H9 (cell line): Measurements from ENCODE around the gene CD8A. TPM values are rescaled to one million over a fixed set of nuclear protein-coding genes. Genes with fewer than 3 reads are reported as not detected.

Experiments
- DNase-seq: peaks from one replicate; pipeline ENCODE4 v3.0.0-alpha.2; 2017
- H2AFZ ChIP-seq: one replicate; pipeline ENCODE4 v1.6.1; 2013; ENCODE audit warnings: mild to moderate bottlenecking, low read length, control low read depth, moderate library complexity
- H2AK5ac ChIP-seq: 2 replicates; pipeline ENCODE4 v1.6.1; 2013; ENCODE audit warnings: low read length, control low read depth, mixed read lengths; ENCODE audit not compliant: insufficient read length
- H2BK120ac ChIP-seq: one replicate; pipeline ENCODE4 v1.6.1; 2013; ENCODE audit warnings: low read depth, mild to moderate bottlenecking, low read length, control low read depth, inconsistent platforms; ENCODE audit not compliant: poor library complexity, severe bottlenecking
- H2BK12ac ChIP-seq: 2 replicates; pipeline ENCODE4 v1.6.1; 2013; ENCODE audit warnings: low read length, control low read depth, mixed read lengths, low read depth; ENCODE audit not compliant: insufficient read length
- H2BK15ac ChIP-seq: 2 replicates; pipeline ENCODE4 v1.6.1; 2013; ENCODE audit warnings: low read depth, low read length, control low read depth
- H2BK20ac ChIP-seq: one replicate; pipeline ENCODE4 v1.6.1; 2013; ENCODE audit warnings: low read depth, mild to moderate bottlenecking, low read length, control low read depth, inconsistent platforms; ENCODE audit not compliant: poor library complexity, severe bottlenecking
- H2BK5ac ChIP-seq: 2 replicates; pipeline ENCODE4 v1.6.1; 2013; ENCODE audit warnings: low read length, control low read depth, mixed read lengths; ENCODE audit not compliant: insufficient read length
- H3K14ac ChIP-seq: 2 replicates; pipeline ENCODE4 v1.6.1; 2013; ENCODE audit warnings: low read length, control low read depth; ENCODE audit not compliant: insufficient read depth
- H3K18ac ChIP-seq: 2 replicates; pipeline ENCODE4 v1.6.1; 2013; ENCODE audit warnings: low read depth, mild to moderate bottlenecking, mixed read lengths, low read length, control low read depth; ENCODE audit not compliant: insufficient read length
- H3K23ac ChIP-seq: 2 replicates; pipeline ENCODE4 v1.6.1; 2013; ENCODE audit warnings: low read length, control low read depth, mixed read lengths, low read depth; ENCODE audit not compliant: insufficient read length
- H3K23me2 ChIP-seq: 2 replicates; pipeline ENCODE4 v1.6.1; 2013; ENCODE audit warnings: low read depth, mild to moderate bottlenecking, mixed read lengths, low read length, control low read depth; ENCODE audit not compliant: insufficient read length, poor library complexity, severe bottlenecking
- H3K27ac ChIP-seq: 2 replicates; pipeline ENCODE4 v1.5.1; 2013; ENCODE audit warnings: low read length, control low read depth, mixed read lengths, low read depth; ENCODE audit not compliant: insufficient read length
- H3K27me3 ChIP-seq: 2 replicates; pipeline ENCODE4 v1.6.1; 2013; ENCODE audit warnings: low read length, control low read depth, inconsistent platforms; ENCODE audit not compliant: insufficient read depth
- H3K4ac ChIP-seq: 2 replicates; pipeline ENCODE4 v1.6.1; 2013; ENCODE audit warnings: low read depth, mild to moderate bottlenecking, control low read depth, inconsistent platforms, low read length, moderate library complexity
- H3K4me1 ChIP-seq: 2 replicates; pipeline ENCODE4 v1.6.1; 2013; ENCODE audit warnings: low read length, control low read depth, inconsistent platforms; ENCODE audit not compliant: insufficient read depth
- H3K4me2 ChIP-seq: 2 replicates; pipeline ENCODE4 v1.6.1; 2013; ENCODE audit warnings: low read length, control low read depth, mixed read lengths; ENCODE audit not compliant: insufficient read length, insufficient read depth
- H3K56ac ChIP-seq: 2 replicates; pipeline ENCODE4 v1.6.1; 2013; ENCODE audit warnings: low read depth, mild to moderate bottlenecking, mixed read lengths, low read length, control low read depth; ENCODE audit not compliant: insufficient read length
- H3K79me1 ChIP-seq: 2 replicates; pipeline ENCODE4 v1.6.1; 2013; ENCODE audit warnings: low read depth, mild to moderate bottlenecking, moderate library complexity, low read length, control low read depth, inconsistent platforms; ENCODE audit not compliant: insufficient read depth, poor library complexity, severe bottlenecking
- H3K79me2 ChIP-seq: 2 replicates; pipeline ENCODE4 v1.6.1; 2013; ENCODE audit warnings: low read length, control low read depth, inconsistent platforms; ENCODE audit not compliant: insufficient read depth
- H3K9ac ChIP-seq: 2 replicates; pipeline ENCODE4 v1.6.1; 2013; ENCODE audit warnings: low read length, control low read depth, mixed read lengths; ENCODE audit not compliant: insufficient read length; ENCODE audit errors: extremely low read depth
- H3K9me3 ChIP-seq: one replicate; pipeline ENCODE4 v1.6.1; 2013; ENCODE audit warnings: low read depth, low read length, inconsistent platforms; ENCODE audit not compliant: control insufficient read depth
- H3T11ph ChIP-seq: one replicate; pipeline ENCODE4 v1.6.1; 2013; ENCODE audit warnings: mild to moderate bottlenecking, low read length, control low read depth, inconsistent platforms
- H4K20me1 ChIP-seq: one replicate; pipeline ENCODE4 v1.6.1; 2013; ENCODE audit not compliant: control insufficient read depth, insufficient read length, insufficient read depth
- H4K5ac ChIP-seq: 2 replicates; pipeline ENCODE4 v1.6.1; 2013; ENCODE audit warnings: low read depth, mild to moderate bottlenecking, mixed read lengths, low read length, control low read depth; ENCODE audit not compliant: insufficient read length
- H4K8ac ChIP-seq: replicated peaks from 2 replicates; pipeline ENCODE4 v1.6.1; 2013; ENCODE audit warnings: low read length, control low read depth, mixed read lengths, low read depth; ENCODE audit not compliant: insufficient read length
- H4K91ac ChIP-seq: 2 replicates; pipeline ENCODE4 v1.6.1; 2013; ENCODE audit warnings: low read depth, mild to moderate bottlenecking, moderate library complexity, mixed read lengths, low read length, control low read depth; ENCODE audit not compliant: insufficient read length
- H3K27ac Mint-ChIP-seq, 3 experiments: 2 replicates in 2 of 3; 3 replicates in 1 of 3; pipeline ENCODE4 v1.8.0; 2020 to 2021; ENCODE audit warnings: mixed read lengths in 3 of 3, mild to moderate bottlenecking in 1 of 3, moderate library complexity in 1 of 3
- H3K27me3 Mint-ChIP-seq: 2 replicates; pipeline ENCODE4 v1.8.0; 2021; ENCODE audit warnings: low read depth, mild to moderate bottlenecking, moderate library complexity, mixed read lengths
- H3K36me3 Mint-ChIP-seq, 3 experiments: 2 replicates in 2 of 3; 3 replicates in 1 of 3; pipeline ENCODE4 v1.8.0; 2020 to 2021; ENCODE audit warnings: low read depth in 3 of 3, mixed read lengths in 3 of 3; ENCODE audit not compliant: insufficient read depth in 1 of 3
- H3K4me1 Mint-ChIP-seq, 2 experiments: 2 replicates each; pipeline ENCODE4 v1.8.0; 2020; ENCODE audit warnings: mixed read lengths in 2 of 2
- H3K4me3 Mint-ChIP-seq, 2 experiments: 2 replicates in 1 of 2; 3 replicates in 1 of 2; pipeline ENCODE4 v1.8.0; 2020 to 2021; ENCODE audit warnings: mild to moderate bottlenecking in 2 of 2, mixed read lengths in 2 of 2, moderate library complexity in 1 of 2
- H3K9me3 Mint-ChIP-seq, 2 experiments: 2 replicates in 1 of 2; 3 replicates in 1 of 2; pipeline ENCODE4 v1.8.0; 2020; ENCODE audit warnings: mild to moderate bottlenecking in 2 of 2, mixed read lengths in 2 of 2, moderate library complexity in 1 of 2
- CTCF ChIP-seq: fragments of 200-600 bp; sonication (generic); conservative IDR thresholded peaks from 3 replicates; pipeline ENCODE4 v1.8.0; 2021; ENCODE audit warnings: antibody characterized with exemption, mild to moderate bottlenecking
- WGBS: extraction: QIAGEN DNeasy Blood & Tissue Kit; methylation state at CpG from one replicate; pipeline ENCODE4 v1.1.7; 2013; ENCODE audit warnings: missing lambda C conversion rate, low lambda C conversion rate, mixed read lengths; ENCODE audit not compliant: insufficient read length; ENCODE audit errors: extremely low coverage; 5-methylcytosine and 5-hydroxymethylcytosine counted together
- total RNA-seq: library from RNA; stranded (reverse); gene quantifications from 2 replicates; pipeline ENCODE4 v1.2.1, GENCODE V29; 2021

The CD8A gene
- total RNA-seq, 1 experiment from 2014 or later, result not detected

- H4K5ac ChIP-seq, result no peak overlapping the region
- Mint-ChIP-seq H3K27ac (no peak overlapping the region), H3K9me3 (peaks cover 20 to 25% of the 10 kb centered on the region in 2 experiments), H3K27me3 (peaks cover 76% of the 10 kb centered on the region), H3K4me3 (no peak overlapping the region), H3K36me3 (peaks cover 7 to 10% (median 7%) of the 10 kb centered on the region in 3 experiments; a peak in 5 of 7 replicates), H3K4me1 (peaks cover 9 to 16% of the 10 kb centered on the region in 2 experiments)
- no peak overlapping the region for H3K9ac ChIP-seq
- H3K14ac ChIP-seq, result no peak overlapping the region
- H2BK5ac ChIP-seq, result no peak overlapping the region
- peaks cover 5% of the 10 kb centered on the region for H3K23me2 ChIP-seq
- peaks cover 24% of the 10 kb centered on the region; the same call in 1 of the 2 replicates for H3K27me3 ChIP-seq
- no peak overlapping the region for H2AFZ ChIP-seq
- H3K79me1 ChIP-seq, result no peaks in the 10 kb centered on the region
- H3K18ac ChIP-seq, result no peak overlapping the region
- H4K91ac ChIP-seq, result no peak overlapping the region
- no peak for DNase-seq
- H3K23ac ChIP-seq, result no peak overlapping the region
- H2BK12ac ChIP-seq, result no peak overlapping the region
- no peak overlapping the region for H3K27ac ChIP-seq
- H2BK15ac ChIP-seq, result no peak overlapping the region
- no peak overlapping the region for H3K56ac ChIP-seq
- H2AK5ac ChIP-seq, result no peak overlapping the region
- no peak for TF ChIP-seq CTCF
- no peak overlapping the region for H3K4ac ChIP-seq
- no peak overlapping the region for H2BK20ac ChIP-seq
- H4K8ac ChIP-seq, result no peak overlapping the region
- peaks cover 13% of the 10 kb centered on the region for H3K9me3 ChIP-seq
- no peak overlapping the region for H3T11ph ChIP-seq
- no peaks in the 10 kb centered on the region for H3K79me2 ChIP-seq
- H4K20me1 ChIP-seq, result no peaks in the 10 kb centered on the region
- H3K4me1 ChIP-seq, result no peaks in the 10 kb centered on the region
- H3K4me2 ChIP-seq, result no peak overlapping the region
- no peak overlapping the region for H2BK120ac ChIP-seq
- WGBS, result no CpG with 5 or more reads among the region's 2 CpGs
These were observed 4.1 kb upstream of the CD8A start for GRCh38 chr2:86794861-86795260.
